Measurements from ENCODE around the gene SHKBP1.

SHKBP1 gene

GRCh38 chr19:40603389-40604170, 26.9 kb downstream of the SHKBP1 start:
- DNase-seq, result peak; percentile 98

GRCh38 chr19:40604171-40604646, 27.5 kb downstream of the SHKBP1 start:
- DNase-seq, result no peak

- no peak for DNase-seq
These were observed 28.1 kb downstream of the SHKBP1 start for GRCh38 chr19:40604647-40605215.

GRCh38 chr19:40605216-40605971, 28.7 kb downstream of the SHKBP1 start:
- DNase-seq, result peak; percentile 93

GRCh38 chr19:40607311-40608239, 30.9 kb downstream of the SHKBP1 start:
- no peak for DNase-seq

- no peak for DNase-seq
These were observed 31.6 kb downstream of the SHKBP1 start for GRCh38 chr19:40608240-40608621.

GRCh38 chr19:40608957-40609356, 32.3 kb downstream of the SHKBP1 start:
- DNase-seq, result no peak

GRCh38 chr19:40609561-40610395, 33.1 kb downstream of the SHKBP1 start:
- peak; percentile 97 for DNase-seq

GRCh38 chr19:40610396-40611064, 33.9 kb downstream of the SHKBP1 start:
- DNase-seq, result peak; percentile 78

- DNase-seq, result peak; percentile 44
These were observed 34.4 kb downstream of the SHKBP1 start for GRCh38 chr19:40611096-40611495.

- no peak for DNase-seq
These were observed 35.4 kb downstream of the SHKBP1 start for GRCh38 chr19:40611900-40612698.

GRCh38 chr19:40612831-40613689, 36.4 kb downstream of the SHKBP1 start:
- peak; percentile 80 for DNase-seq

- DNase-seq, result peak; percentile 88
These were observed 37.3 kb downstream of the SHKBP1 start for GRCh38 chr19:40613690-40614621.

GRCh38 chr19:40614622-40615411, 38.1 kb downstream of the SHKBP1 start:
- DNase-seq, result peak; percentile 89

GRCh38 chr19:40616178-40616577, 39.5 kb downstream of the SHKBP1 start:
- DNase-seq, result no peak

GRCh38 chr19:40616941-40617340, 40.3 kb downstream of the SHKBP1 start:
- no peak for DNase-seq

- no peak for DNase-seq
These were observed 41.3 kb downstream of the SHKBP1 start for GRCh38 chr19:40617961-40618360.

All from activated CD4-positive, alpha-beta T cell treated with anti-CD3 and anti-CD28 coated beads, Interleukin-10, Interleukin-2, amounts not matched to agents 100 ng/mL and 50 ng/mL, durations not matched to agents 16 hours and 8 hours (primary cell).